ENCODE data around the gene CDH13. TPM values are rescaled to one million over a fixed set of nuclear protein-coding genes. Genes with fewer than 3 reads are reported as not detected.

Gene CDH13
- total RNA-seq, 4 donors from 2014 or later, result 6.4 to 19.7 (median 11.7) TPM

DNA sequence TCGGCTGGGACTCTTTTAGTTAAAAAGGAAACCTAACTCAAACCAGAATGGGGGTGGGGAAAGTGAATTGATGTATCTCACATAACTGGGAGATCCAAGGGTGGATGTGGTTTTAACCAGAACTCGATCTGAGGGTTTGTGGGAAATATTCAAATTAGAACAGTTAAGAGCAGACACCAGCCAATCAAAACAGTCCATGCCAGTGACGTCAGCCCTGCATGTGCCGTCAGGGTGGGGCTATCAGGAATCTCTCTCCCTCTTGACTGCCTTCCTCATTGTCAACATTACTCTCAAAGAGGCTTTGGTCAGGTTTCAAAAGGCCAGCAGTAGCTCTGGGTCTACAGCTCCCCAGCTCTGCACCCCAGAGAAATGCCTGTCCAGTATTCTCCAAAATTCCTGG is 1086.8 kb downstream of the CDH13 start:
- TF ChIP-seq, protein P1, sequence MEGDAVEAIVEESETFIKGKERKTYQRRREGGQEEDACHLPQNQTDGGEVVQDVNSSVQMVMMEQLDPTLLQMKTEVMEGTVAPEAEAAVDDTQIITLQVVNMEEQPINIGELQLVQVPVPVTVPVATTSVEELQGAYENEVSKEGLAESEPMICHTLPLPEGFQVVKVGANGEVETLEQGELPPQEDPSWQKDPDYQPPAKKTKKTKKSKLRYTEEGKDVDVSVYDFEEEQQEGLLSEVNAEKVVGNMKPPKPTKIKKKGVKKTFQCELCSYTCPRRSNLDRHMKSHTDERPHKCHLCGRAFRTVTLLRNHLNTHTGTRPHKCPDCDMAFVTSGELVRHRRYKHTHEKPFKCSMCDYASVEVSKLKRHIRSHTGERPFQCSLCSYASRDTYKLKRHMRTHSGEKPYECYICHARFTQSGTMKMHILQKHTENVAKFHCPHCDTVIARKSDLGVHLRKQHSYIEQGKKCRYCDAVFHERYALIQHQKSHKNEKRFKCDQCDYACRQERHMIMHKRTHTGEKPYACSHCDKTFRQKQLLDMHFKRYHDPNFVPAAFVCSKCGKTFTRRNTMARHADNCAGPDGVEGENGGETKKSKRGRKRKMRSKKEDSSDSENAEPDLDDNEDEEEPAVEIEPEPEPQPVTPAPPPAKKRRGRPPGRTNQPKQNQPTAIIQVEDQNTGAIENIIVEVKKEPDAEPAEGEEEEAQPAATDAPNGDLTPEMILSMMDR (IDR thresholded peaks at IDR 0.05; ENCODE audit: low read depth), result no peak

DNA sequence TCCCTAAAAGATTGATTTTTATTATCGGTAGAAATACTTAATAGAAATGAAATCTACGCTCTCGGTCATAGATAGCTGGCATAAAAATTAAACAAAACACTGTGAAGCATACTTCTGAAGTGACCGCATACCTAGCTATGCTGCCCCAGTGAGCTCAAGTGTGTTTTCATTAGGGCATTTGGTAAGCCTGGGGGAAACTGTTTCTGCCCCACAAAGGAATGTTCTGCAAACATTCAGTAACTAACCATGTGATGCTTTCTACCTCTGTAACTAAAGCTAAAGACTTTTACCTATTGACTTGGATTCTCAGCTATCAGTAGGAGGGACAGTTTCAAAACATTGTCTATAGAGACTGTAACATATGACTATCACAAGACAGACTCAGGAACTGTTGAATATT is 1087.5 kb downstream of the CDH13 start:
- TF ChIP-seq, protein P1 (IDR thresholded peaks at IDR 0.05; ENCODE audit: low read depth), result no peak

DNA sequence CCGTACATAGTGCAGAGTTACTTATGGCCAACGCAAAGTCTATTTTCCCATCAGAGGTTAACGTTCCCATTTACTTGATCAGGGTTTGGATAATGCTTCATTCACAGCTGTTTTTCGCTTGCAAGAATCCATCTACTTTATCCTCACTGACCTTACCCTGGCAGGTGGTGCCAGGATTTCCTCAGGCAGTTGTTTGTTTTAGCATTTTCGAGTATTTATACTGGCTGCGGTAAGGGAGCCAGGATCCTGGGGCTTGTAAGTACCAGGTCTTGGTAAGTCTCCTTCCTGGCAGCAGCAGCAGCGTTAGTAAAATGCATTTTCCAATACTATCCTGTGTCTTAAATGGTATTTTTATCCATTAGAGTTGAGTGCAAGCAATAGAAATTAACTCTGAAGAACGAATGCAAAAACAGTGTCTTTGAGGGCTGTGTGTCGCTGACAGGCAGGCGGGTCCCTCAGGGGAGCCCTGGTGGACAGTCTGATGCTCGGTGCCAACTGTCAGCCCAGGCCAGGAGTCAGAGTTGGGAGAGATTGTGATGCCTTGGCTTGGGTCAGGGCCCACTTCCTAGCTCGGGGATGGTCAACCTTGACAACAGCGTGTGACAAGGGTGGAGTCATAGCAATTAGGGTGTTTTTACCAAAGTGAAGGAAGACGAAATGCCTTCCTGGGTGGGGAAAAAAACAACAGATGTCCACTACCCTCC is 1088.6 kb downstream of the CDH13 start:
- TF ChIP-seq, protein P1 (IDR thresholded peaks at IDR 0.05; ENCODE audit: low read depth), result no peak

DNA sequence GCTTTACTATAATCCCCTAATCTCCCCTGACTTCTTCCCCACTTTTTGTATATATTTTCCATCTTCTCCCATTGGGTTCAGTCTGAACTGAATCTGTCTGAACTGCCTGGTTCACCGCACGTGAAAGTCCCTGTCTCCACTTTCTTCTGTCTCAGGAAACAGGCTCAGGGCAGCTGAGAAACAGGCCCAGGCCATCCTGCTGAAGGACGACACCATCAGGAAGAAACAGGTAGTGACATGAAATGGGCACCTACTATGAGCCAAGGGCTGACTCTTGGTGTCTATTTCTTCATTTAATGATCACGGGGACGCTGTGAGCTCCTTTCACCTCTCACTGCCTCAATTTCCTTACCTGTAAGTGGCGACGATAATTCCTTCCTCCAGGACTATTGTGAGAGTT is 1090.5 kb downstream of the CDH13 start:
- TF ChIP-seq, protein P1 (IDR thresholded peaks at IDR 0.05; ENCODE audit: low read depth), result no peak

DNA sequence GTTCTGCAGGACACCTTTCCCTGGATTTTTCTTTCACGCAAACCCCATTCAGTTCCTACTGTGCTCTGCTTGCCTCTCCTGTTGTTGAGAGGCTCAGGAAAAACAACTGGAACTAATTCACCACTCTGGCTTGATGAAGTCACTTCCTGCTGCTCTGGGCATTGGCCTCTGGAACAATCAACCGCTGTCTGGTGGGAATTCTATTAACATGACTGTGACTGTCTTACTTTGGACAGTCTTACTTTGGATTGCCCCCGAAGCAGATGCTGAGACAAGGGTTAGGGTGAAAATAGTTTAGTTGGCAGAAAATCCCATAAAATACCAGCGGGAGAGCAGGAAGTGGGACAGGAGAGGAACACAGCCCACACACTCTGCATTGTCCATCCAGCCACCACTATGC is 1091.0 kb downstream of the CDH13 start:
- TF ChIP-seq, protein P1 (IDR thresholded peaks at IDR 0.05; ENCODE audit: low read depth), result no peak

DNA sequence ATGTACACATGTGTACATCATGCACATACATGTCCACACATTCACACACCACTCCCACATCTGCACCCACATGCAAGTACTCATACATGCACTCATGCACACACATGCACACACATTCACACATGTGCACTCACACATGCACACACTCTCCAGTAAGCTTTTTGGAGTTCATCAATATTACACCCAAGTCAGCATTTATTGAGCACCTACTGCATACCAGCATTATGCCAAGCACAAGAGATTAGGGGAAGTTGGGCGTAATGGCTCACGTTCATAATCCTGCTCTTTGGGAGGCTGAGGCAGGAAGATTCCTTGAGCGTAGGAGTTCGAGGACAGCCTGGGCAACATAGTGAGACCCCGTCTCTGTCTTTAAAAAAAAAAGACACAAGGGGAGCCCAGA is 1093.4 kb downstream of the CDH13 start:
- TF ChIP-seq, protein P1 (IDR thresholded peaks at IDR 0.05; ENCODE audit: low read depth), result no peak

DNA sequence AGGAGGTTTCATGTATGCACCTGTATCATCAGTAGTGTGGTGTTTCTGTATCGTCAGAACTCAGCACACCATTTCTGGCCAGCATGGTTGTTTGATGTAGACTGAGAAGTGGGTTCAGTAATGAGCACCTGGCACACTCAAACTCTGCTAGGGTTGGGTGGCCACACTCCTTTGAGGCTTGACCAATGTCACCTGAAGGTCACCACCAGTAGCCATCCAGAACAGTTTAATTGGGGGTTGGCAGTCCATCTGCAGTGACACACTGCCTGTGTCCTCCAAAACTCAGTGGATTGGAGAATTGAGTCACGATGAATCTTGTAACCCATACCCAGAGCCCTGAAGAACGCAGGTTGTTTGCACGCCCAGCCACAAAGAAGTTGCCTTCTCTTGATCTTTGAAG is 1094.2 kb downstream of the CDH13 start:
- TF ChIP-seq, protein P1 (IDR thresholded peaks at IDR 0.05; ENCODE audit: low read depth), result no peak
